H1 (cell line): ENCODE measurements around the gene OLFM2. TPM values are rescaled to one million over a fixed set of nuclear protein-coding genes. Genes with fewer than 3 reads are reported as not detected.

ENCODE experiments used
- CTCF ChIA-PET: fragments of 300-600 bp; sonication (Branson Sonifier 250); formaldehyde crosslinking; loops from one replicate; lab custom pipeline; 2021; ENCODE audit not compliant: partially characterized antibody; lab: Charles Lee
- POLR2A ChIA-PET: fragments of 300-600 bp; sonication (Branson Sonifier 250); formaldehyde crosslinking; loops from one replicate; lab custom pipeline; 2021; ENCODE audit warnings: inconsistent platforms; ENCODE audit not compliant: partially characterized antibody; lab: Charles Lee
- DNase-seq, 2 experiments: peaks; one replicate each; pipeline versions ENCODE4 v3.0.0 to v3.0.0-alpha.2; 2010 to 2022; ENCODE audit warnings: low spot score in 2 of 2, low read depth in 1 of 2, mixed read lengths in 1 of 2
- FAIRE-seq: peaks from 2 replicates; lab custom pipeline; 2011; peaks lifted over from hg19 to GRCh38; lab: Jason Lieb, UNC
- H2AFZ ChIP-seq: 2 replicates; pipeline ENCODE4 v1.8.1; 2012; ENCODE audit warnings: low read length, inconsistent platforms
- H2AK5ac ChIP-seq: 2 replicates; pipeline ENCODE4 v1.6.1; 2013; ENCODE audit warnings: low read depth, low read length
- H2BK120ac ChIP-seq: replicated peaks from 2 replicates; pipeline ENCODE3; 2013; ENCODE audit warnings: low read depth, low read length, inconsistent platforms
- H2BK12ac ChIP-seq: 2 replicates; pipeline ENCODE4 v1.6.1; 2013; ENCODE audit warnings: low read depth, low read length
- H2BK15ac ChIP-seq: 2 replicates; pipeline ENCODE4 v1.6.1; 2013; ENCODE audit warnings: low read length
- H2BK20ac ChIP-seq: 2 replicates; pipeline ENCODE4 v1.6.1; 2013; ENCODE audit warnings: low read length
- H2BK5ac ChIP-seq: 2 replicates; pipeline ENCODE4 v1.6.1; 2013; ENCODE audit warnings: low read depth, low read length
- H3K14ac ChIP-seq: 2 replicates; pipeline ENCODE4 v1.6.1; 2013; ENCODE audit warnings: inconsistent platforms; ENCODE audit not compliant: insufficient read length
- H3K18ac ChIP-seq: 2 replicates; pipeline ENCODE4 v1.6.1; 2013; ENCODE audit warnings: low read length; ENCODE audit errors: extremely low read depth
- H3K23ac ChIP-seq: 2 replicates; pipeline ENCODE4 v1.6.1; 2013; ENCODE audit warnings: inconsistent platforms; ENCODE audit not compliant: insufficient read length
- H3K23me2 ChIP-seq: 2 replicates; pipeline ENCODE4 v1.6.1; 2013; ENCODE audit warnings: low read depth, low read length
- H3K27ac ChIP-seq: 2 replicates; pipeline ENCODE4 v1.6.1; 2011; ENCODE audit warnings: low read depth, low read length, inconsistent platforms
- H3K27me3 ChIP-seq, 4 experiments: replicated peaks in 1 of 4; 1 replicate in 1 of 4; 2 replicates in 3 of 4; pipeline versions ENCODE4 v1.6.1 to v1.8.1; 2011 to 2013; ENCODE audit warnings: low read length in 3 of 4, mild to moderate bottlenecking in 3 of 4, inconsistent platforms in 2 of 4, mixed read lengths in 2 of 4, moderate library complexity in 1 of 4; ENCODE audit not compliant: control insufficient read depth in 3 of 4, insufficient read depth in 3 of 4; ENCODE audit errors: extremely low read depth in 1 of 4
- H3K36me3 ChIP-seq, 4 experiments: 2 replicates each; pipeline versions ENCODE4 v1.6.1 to v1.8.1; 2011 to 2013; ENCODE audit warnings: mild to moderate bottlenecking in 4 of 4, low read length in 3 of 4, moderate library complexity in 2 of 4, control low read depth in 1 of 4, inconsistent platforms in 1 of 4; ENCODE audit not compliant: insufficient read depth in 4 of 4, control insufficient read depth in 2 of 4
- H3K4ac ChIP-seq: replicated peaks from 2 replicates; pipeline ENCODE3; 2013; ENCODE audit warnings: low read length, low read depth, mixed read lengths, inconsistent platforms; ENCODE audit not compliant: insufficient read length
- H3K4me1 ChIP-seq, 4 experiments: replicated peaks in 1 of 4; 1 replicate in 1 of 4; 2 replicates in 3 of 4; pipeline versions ENCODE4 v1.6.1 to v1.8.1; 2011 to 2013; ENCODE audit warnings: low read length in 3 of 4, inconsistent platforms in 2 of 4, mixed read lengths in 1 of 4; ENCODE audit not compliant: insufficient read depth in 4 of 4, control insufficient read depth in 3 of 4
- H3K4me2 ChIP-seq, 2 experiments: 2 replicates each; pipeline versions ENCODE4 v1.6.1 to v1.8.1; 2011 to 2013; ENCODE audit warnings: low read depth in 2 of 2, low read length in 2 of 2, control low read depth in 1 of 2, inconsistent platforms in 1 of 2, mild to moderate bottlenecking in 1 of 2; ENCODE audit not compliant: insufficient read depth in 1 of 2
- H3K4me3 ChIP-seq, 4 experiments: fragments of 200-600, 300-600 bp in 1 of 4; sonication (generic), shearing (Covaris generic), sonication (Bioruptor Twin) in 1 of 4; 2 replicates each; pipeline versions ENCODE4 v1.5.1 to v1.8.1; 2011 to 2016; ENCODE audit warnings: low read length in 4 of 4, low read depth in 3 of 4, control low read depth in 2 of 4, inconsistent platforms in 2 of 4, mild to moderate bottlenecking in 2 of 4, mixed read lengths in 1 of 4, moderate library complexity in 1 of 4; ENCODE audit not compliant: insufficient read depth in 2 of 4; ENCODE audit errors: extremely low read depth in 1 of 4
- H3K56ac ChIP-seq: replicated peaks from 2 replicates; pipeline ENCODE3; 2013; ENCODE audit warnings: low read depth, mild to moderate bottlenecking, mixed read lengths, low read length, inconsistent platforms; ENCODE audit not compliant: insufficient read length
- H3K79me1 ChIP-seq: 2 replicates; pipeline ENCODE4 v1.6.1; 2013; ENCODE audit warnings: low read depth, low read length, control low read depth
- H3K79me2 ChIP-seq, 2 experiments: 2 replicates each; pipeline versions ENCODE4 v1.6.1 to v1.8.1; 2012 to 2013; ENCODE audit warnings: low read length in 2 of 2, mild to moderate bottlenecking in 2 of 2, inconsistent platforms in 1 of 2; ENCODE audit not compliant: insufficient read depth in 2 of 2, control insufficient read depth in 1 of 2
- H3K9ac ChIP-seq, 4 experiments: replicated peaks in 1 of 4; 1 replicate in 1 of 4; 2 replicates in 3 of 4; pipeline versions ENCODE4 v1.6.1 to v1.8.1; 2011 to 2013; ENCODE audit warnings: low read depth in 3 of 4, low read length in 3 of 4, control low read depth in 2 of 4, mild to moderate bottlenecking in 2 of 4, moderate library complexity in 2 of 4, inconsistent platforms in 1 of 4; ENCODE audit errors: extremely low read depth in 1 of 4
- H3K9me3 ChIP-seq, 2 experiments: 2 replicates each; pipeline versions ENCODE4 v1.6.1 to v1.8.1; 2012 to 2013; ENCODE audit warnings: mild to moderate bottlenecking in 2 of 2, moderate library complexity in 2 of 2, control low read depth in 1 of 2, inconsistent platforms in 1 of 2, low read depth in 1 of 2, low read length in 1 of 2, mixed read lengths in 1 of 2; ENCODE audit not compliant: insufficient read depth in 2 of 2
- H4K20me1 ChIP-seq, 2 experiments: replicated peaks in 1 of 2; 2 replicates each; pipeline versions ENCODE3 to v1.8.1; 2011 to 2013; ENCODE audit warnings: inconsistent platforms in 2 of 2, low read length in 2 of 2, mild to moderate bottlenecking in 1 of 2; ENCODE audit not compliant: insufficient read depth in 2 of 2, control insufficient read depth in 1 of 2
- H4K5ac ChIP-seq: 2 replicates; pipeline ENCODE4 v1.6.1; 2013; ENCODE audit warnings: low read length, low read depth, mixed read lengths, inconsistent platforms; ENCODE audit not compliant: insufficient read length
- H4K8ac ChIP-seq: 2 replicates; pipeline ENCODE4 v1.8.0; 2013; ENCODE audit warnings: mild to moderate bottlenecking, moderate library complexity, low read length, inconsistent platforms; ENCODE audit not compliant: insufficient read depth; ENCODE audit errors: extremely low read depth
- H4K91ac ChIP-seq: replicated peaks from 2 replicates; pipeline ENCODE3; 2013; ENCODE audit warnings: low read length, mixed read lengths, inconsistent platforms; ENCODE audit not compliant: insufficient read length
- EGR1 ChIP-seq: IDR thresholded peaks from 2 replicates; pipeline ENCODE4 v1.6.1; 2011; ENCODE audit warnings: low read depth, low read length, borderline replicate concordance
- KDM4A ChIP-seq: IDR thresholded peaks from one replicate; pipeline ENCODE4 v1.7.1; 2012; ENCODE audit warnings: low read depth, mild to moderate bottlenecking, moderate library complexity, low read length, inconsistent platforms; ENCODE audit not compliant: severe bottlenecking
- KDM5A ChIP-seq: fragments of 200-600 bp; IDR thresholded peaks from 2 replicates; pipeline ENCODE4 v1.7.1; 2012; ENCODE audit warnings: mild to moderate bottlenecking, low read length, inconsistent platforms, mixed read lengths
- PHF8 ChIP-seq: fragments of 200-600 bp; sonication (generic); conservative IDR thresholded peaks from 2 replicates; pipeline ENCODE4 v1.7.1; 2012; ENCODE audit warnings: low read depth, mild to moderate bottlenecking, inconsistent platforms, low read length, moderate library complexity
- RAD21 ChIP-seq, 2 experiments: IDR thresholded peaks in 1 of 2; conservative IDR thresholded peaks in 1 of 2; 2 replicates each; pipeline ENCODE4 v1.6.1; 2011; ENCODE audit warnings: low read depth in 2 of 2, low read length in 2 of 2, improper control_type of control experiment in 1 of 2, inconsistent platforms in 1 of 2, mild to moderate bottlenecking in 1 of 2, moderate library complexity in 1 of 2
- SIRT6 ChIP-seq: IDR thresholded peaks from one replicate; pipeline ENCODE4 v1.7.1; 2012; ENCODE audit warnings: low read length, inconsistent platforms
- SP1 ChIP-seq: IDR thresholded peaks from 2 replicates; pipeline ENCODE4 v1.6.1; 2011; ENCODE audit warnings: low read depth, low read length
- SRF ChIP-seq: IDR thresholded peaks from 2 replicates; pipeline ENCODE4 v1.6.1; 2011; ENCODE audit warnings: mild to moderate bottlenecking, low read depth, low read length, moderate library complexity
- TEAD4 ChIP-seq: IDR thresholded peaks from 2 replicates; pipeline ENCODE4 v1.6.1; 2012; ENCODE audit warnings: low read depth, low read length, inconsistent platforms, mixed read lengths
- YY1 ChIP-seq: IDR thresholded peaks from 2 replicates; pipeline ENCODE4 v1.6.1; 2011; ENCODE audit warnings: low read depth, mild to moderate bottlenecking, low read length
- WGBS, 2 experiments: shearing (Covaris generic) in 1 of 2; methylation state at CpG; one replicate each; pipeline versions ENCODE4 v1.1.6 to v1.1.7; 2013 to 2015; ENCODE audit warnings: low lambda C conversion rate in 2 of 2, mixed read lengths in 2 of 2, inconsistent platforms in 1 of 2, low coverage in 1 of 2, missing lambda C conversion rate in 1 of 2; ENCODE audit not compliant: insufficient replicate concordance in 2 of 2, insufficient coverage in 1 of 2, insufficient read length in 1 of 2; ENCODE audit errors: extremely low coverage in 1 of 2, missing lambda C conversion rate in 1 of 2; 5-methylcytosine and 5-hydroxymethylcytosine counted together
- polyA plus RNA-seq, 7 experiments: library from polyadenylated mRNA; depleted of rRNA in 3 of 7; stranded (reverse) in 5 of 7; unstranded in 2 of 7; fragments of >200 nt in 5 of 7; fragments of 200-250 nt in 2 of 7; gene quantifications; 1 replicate in 5 of 7; 2 replicates in 1 of 7; 4 replicates in 1 of 7; pipeline versions ENCODE4 v1.2.1 to v1.2.3, GENCODE V29; 2011 to 2013; ENCODE audit warnings: missing spikeins in 2 of 7, mixed read lengths in 2 of 7
- total RNA-seq: library from RNA; stranded (reverse); fragmentation: NEBNext Ultra II Directional; extraction: Animal tissue kit (Norgen Biotek cat#: 25700); gene quantifications from 2 replicates; pipeline ENCODE4 v1.2.1, GENCODE V29; 2021

OLFM2 gene
- total and polyA plus RNA-seq, 2 of the 8 experiments (the other 6 are each of a cell fraction or from before 2014, with no cell fraction given) = 68.2 to 151 TPM

GRCh38 chr19:9891609-9892373 lies 44.5 kb downstream of the OLFM2 start:
- ChIA-PET POLR2A (interaction anchor here (1.0 kb wide), 1 partner anchor 9 kb away, joined by 4 read pairs; no protein-coding TSS in a partner anchor), CTCF (no interaction called here)
- no peak overlapping the region for H2BK5ac ChIP-seq
- WGBS, 2 experiments = 85% methylated on average over 6 of the region's 6 CpGs; no CpG with 5 or more reads in 1 of the 2 experiments
- no peak overlapping the region for H4K91ac ChIP-seq
- no peaks in the 10 kb centered on the region; the same call in 1 of the 2 replicates for H3K79me1 ChIP-seq
- no peaks in the 10 kb centered on the region for H3K27me3 ChIP-seq
- no peak overlapping the region for H3K9ac ChIP-seq
- H2BK20ac ChIP-seq = no peak overlapping the region
- H3K4me2 ChIP-seq = no peak overlapping the region
- TF ChIP-seq SRF = no peak
- TF ChIP-seq SIRT6 = no peak
- TF ChIP-seq EGR1 = no peak
- no peak for TF ChIP-seq KDM5A
- no peak for TF ChIP-seq TEAD4
- TF ChIP-seq PHF8 = no peak
- TF ChIP-seq KDM4A = no peak
- no peak for TF ChIP-seq YY1
- TF ChIP-seq RAD21 (IDR thresholded peaks at IDR 0.05 in 1 of 2, conservative IDR thresholded peaks at IDR 0.05 in 1 of 2; ENCODE audit: low read depth in 2 of 2, low read length in 2 of 2) = no peak
- no peak for TF ChIP-seq SP1
- H3K36me3 ChIP-seq = no peaks in the 10 kb centered on the region; a peak in 1 of 8 replicates
- no peak overlapping the region for H3K27ac ChIP-seq
- no peak overlapping the region for H3K4ac ChIP-seq
- H4K8ac ChIP-seq = no peak overlapping the region
- H3K4me3 ChIP-seq = no peak overlapping the region
- H2BK15ac ChIP-seq = no peak overlapping the region
- H2AFZ ChIP-seq = no peak overlapping the region
- H4K5ac ChIP-seq = no peak overlapping the region
- DNase-seq (no peak), FAIRE-seq (no peak)
- H3K23ac ChIP-seq = no peak overlapping the region
- H2BK120ac ChIP-seq = no peak overlapping the region
- H2AK5ac ChIP-seq = no peak overlapping the region
- no peak overlapping the region for H3K56ac ChIP-seq
- H3K9me3 ChIP-seq = no peaks in the 10 kb centered on the region
- H3K79me2 ChIP-seq = no peaks in the 10 kb centered on the region; a peak in 2 of 4 replicates
- H3K18ac ChIP-seq = no peak overlapping the region
- H2BK12ac ChIP-seq = no peak overlapping the region
- no peaks in the 10 kb centered on the region for H3K23me2 ChIP-seq
- H3K4me1 ChIP-seq = no peaks in the 10 kb centered on the region
- H3K14ac ChIP-seq = no peak overlapping the region
- peaks cover 3 to 6% of the 10 kb centered on the region in 2 experiments for H4K20me1 ChIP-seq
